ENCODE measurements around the gene NOC2L.
A peak's percentile ranks its signal among the peaks of the same experiment; 100 is the strongest.

NOC2L gene

DNA sequence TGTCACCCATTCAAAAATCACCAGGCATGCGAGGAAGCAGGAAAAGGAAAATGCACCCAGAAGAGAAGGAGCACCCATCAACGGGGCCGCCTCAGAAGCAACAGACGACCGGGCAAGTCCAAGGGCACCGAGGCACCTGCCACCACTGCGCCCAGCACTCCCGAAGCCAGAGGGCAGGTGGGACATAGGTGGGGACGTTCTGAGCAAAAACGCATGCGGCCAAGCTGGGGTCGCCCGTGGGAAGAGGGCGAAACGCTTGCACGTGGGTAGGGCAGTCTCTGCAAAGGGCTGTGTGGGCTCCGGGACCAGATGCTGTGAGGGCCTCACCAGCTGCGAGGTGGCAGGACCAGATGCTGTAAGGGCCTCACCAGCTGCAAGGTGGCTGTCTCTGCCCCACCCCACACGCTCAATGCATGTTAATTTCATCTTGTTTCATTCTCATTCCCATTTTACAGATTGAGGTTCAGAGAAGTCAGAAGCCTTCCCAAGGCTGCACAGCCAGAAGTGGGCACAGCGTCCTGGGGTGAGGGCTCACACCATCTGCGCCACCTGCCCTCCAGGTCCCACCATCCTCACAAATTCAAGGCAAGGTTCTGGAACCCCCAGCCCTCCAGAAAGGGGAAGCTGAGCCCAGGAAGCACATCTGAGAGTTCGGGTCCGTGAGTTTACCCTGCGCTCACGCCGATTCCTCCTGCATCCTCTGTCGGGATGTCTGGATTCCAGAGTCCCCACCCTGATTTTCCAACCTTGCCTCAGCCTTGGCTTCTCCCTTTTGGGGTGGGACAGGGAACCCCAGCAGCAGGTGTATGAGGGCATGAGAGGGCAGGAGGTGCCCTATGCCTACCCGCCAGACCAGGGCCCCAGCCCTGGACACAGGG, 43.5 kb downstream of the NOC2L start:
- DNase-seq (ENCODE audit: low spot score), result no peak

DNA sequence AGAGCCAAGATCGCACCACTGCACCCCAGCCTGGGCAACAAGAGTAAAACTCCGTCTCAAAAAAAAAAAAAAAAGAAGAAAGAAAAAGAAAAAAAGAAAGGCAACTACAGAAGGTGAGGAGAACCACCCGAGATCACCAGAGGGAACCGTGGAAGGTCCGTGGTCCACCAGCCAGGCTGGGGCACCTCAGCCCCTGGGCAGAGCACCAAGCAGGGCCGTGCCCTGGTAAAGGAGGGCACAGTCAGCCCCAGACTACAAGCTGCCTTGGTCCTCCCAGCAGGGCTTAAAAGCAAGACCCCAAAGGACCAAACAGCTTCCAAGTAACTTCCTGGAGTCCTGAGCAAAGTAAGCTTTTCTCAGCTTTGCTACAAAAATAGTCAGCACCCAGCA, 44.2 kb downstream of the NOC2L start:
- DNase-seq (ENCODE audit: low spot score), result no peak

DNA sequence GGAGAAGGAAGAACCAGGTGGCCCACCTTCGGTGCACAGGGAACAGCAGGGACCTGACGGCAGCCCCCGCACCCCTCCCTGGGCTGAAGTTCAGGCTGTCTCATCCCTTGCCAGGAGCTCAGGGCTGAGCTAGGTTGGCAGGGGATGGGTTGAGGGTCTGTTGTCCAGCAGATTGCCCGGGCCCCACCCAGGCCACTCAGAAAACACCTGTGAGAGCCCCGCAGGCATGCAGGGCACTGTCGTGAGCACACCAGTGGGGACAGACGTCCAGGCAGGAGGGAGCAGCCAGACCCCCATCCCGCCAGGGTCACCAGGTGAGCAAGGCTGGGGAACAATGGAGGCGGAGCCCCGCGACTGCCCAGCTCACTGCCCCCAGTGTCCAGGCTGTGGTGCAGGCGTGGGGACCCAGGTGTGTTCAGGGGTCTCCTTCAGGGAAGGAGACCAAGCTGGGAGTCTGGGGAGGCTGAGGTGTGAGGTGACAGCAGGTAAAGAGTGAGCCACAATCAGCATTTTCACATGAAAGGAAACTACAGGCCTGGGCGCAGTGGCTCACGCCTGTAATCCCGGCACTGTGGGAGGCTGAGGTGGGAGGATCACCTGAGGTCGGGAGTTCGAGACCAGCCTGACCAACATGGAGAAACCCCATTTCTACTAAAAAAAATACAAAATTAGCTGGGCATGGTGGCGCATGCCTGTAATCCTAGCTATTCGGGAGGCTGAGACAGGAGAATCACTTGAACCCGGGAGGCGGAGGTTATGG, 44.7 kb downstream of the NOC2L start:
- no peak for DNase-seq (ENCODE audit: low spot score)

DNA sequence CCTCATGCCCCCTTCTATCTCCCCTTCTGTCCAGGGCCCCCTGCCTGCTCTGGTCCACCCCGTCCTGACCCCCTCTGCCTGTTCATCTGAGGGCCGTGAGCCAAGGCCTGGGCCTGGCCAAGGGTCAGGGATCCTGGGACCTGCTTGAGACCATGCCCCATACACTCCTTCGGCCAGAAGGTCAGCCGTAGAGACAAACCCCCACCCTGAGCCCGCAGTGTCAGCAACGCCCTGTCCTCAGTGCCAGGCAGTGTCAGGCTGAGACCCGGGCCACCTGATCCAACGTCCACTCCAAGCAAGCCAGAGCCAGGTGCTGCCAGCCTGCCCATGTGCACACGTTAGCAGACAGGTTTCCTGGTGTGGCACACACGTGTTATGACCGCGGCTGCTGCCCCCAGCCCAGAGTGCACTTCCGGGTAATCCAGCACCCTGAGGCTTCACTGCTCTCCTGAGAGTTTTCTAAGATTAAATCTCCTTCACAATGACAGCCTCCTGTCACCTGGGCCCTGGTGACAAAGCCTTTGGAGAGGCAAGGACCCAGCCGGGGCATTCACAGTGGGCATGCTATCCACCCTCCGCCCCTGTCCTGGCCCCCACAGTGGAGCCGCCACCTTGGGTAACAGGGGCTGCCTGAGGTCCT, 45.4 kb downstream of the NOC2L start:
- DNase-seq (ENCODE audit: low spot score), result no peak

DNA sequence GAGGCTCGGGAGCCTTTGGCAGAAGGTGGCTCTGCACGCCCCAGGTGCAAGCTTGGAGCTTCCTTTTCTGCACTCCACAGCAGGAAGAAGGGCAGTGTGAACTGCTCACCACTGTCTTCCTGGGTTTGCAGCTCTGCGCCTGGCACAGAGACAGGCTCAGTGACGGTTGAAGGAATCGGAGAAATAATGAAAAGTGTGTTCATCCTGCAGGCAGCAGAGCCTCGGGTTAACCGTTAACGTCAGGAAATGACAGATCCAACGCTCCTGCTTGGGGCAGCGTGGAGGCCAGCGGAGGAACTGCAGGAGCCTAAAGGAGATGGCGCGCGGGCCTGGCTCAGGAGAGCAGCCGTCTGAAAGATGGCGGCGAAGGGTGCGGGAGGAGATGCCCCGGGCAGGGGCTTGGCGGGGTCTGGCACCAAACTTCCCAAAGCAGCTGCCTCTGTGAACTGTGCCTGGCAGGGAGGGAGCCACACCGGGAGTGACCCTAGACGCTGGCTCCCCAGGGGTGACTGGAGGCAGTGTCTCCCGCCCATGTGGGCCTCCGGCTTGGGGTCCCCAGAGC, 46.2 kb downstream of the NOC2L start:
- peak; percentile 76 for DNase-seq (ENCODE audit: low spot score)

DNA sequence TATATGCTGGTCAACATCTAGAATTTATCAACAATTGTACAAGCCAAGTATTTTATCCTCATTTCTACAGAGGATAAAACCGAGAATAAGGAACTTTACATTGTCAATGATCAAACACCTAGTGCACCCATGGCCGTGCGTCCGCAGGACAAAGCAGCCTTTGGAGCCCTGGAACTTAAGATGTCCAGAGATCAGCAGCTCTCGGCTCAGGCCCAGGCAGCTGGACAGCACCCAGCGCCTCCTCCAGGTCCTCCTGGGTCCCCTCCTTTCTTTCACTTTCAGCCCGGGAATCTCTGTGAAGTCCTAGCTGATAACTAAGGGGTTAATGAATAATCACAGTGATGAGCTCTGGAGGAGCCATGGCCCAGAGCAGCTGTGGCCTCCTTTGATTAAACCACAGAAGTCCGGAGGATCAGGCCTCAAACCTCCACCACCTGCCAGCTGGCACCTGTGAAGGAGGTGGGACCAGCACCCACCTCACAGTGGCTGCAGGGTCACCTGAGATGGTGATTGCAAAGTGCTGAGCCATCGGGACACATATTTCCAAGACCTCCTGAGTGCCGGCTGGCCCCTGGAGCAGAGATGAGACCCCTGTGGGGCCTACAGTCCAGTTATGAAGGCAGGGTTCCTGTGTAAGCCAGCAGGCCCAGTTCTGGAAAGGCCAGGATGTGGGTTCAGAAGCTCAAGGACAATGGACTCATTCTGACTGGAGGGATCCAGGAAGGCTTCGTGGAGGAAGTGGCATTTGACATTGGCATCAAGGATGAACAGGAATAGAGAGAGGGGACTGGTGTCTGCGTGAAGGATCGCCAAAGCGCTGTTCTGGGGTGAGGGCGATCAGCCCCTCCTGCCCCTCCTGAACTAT, 46.9 kb downstream of the NOC2L start:
- no peak for DNase-seq (ENCODE audit: low spot score)

DNA sequence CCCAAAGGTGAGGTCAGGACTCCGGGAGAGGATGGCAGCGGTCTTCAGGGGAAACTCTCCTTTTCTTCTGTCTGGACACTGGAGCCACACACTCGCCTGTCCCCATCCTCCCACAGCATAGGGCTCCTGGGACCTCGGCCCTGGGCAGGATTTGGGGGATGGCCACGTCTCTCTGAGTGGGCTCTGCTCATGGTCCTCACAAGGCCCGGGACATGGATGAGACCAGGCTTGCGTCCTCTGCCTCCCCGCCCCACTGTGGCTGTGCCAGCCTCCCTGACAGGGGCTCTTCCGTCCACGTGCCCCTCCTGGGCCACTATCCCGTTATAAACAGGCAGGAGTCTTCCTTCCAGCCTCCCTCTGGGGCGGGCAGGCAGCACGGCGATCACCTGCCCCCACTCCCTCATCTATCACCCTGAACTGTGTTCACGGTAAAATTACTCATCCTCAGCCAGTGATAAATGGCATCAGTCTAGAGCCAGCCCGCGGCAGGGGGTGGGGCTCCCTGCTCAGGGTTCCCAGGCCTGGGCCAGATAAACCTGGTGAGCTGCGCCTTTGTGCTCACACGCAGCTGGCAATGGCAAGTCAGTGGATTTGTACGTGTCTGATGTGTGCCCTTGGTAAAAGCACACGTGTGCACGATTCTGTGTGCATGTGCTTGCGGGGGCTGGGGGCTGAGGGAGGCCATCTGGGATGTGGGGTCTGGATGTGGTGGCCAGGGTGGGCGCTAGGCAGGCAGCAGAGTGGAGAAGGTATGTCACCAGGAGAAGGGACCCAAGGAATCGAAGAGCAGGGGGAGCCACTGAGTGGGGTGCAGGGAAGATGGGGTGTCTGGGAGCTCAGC, 48.0 kb downstream of the NOC2L start:
- no peak for DNase-seq (ENCODE audit: low spot score)

DNA sequence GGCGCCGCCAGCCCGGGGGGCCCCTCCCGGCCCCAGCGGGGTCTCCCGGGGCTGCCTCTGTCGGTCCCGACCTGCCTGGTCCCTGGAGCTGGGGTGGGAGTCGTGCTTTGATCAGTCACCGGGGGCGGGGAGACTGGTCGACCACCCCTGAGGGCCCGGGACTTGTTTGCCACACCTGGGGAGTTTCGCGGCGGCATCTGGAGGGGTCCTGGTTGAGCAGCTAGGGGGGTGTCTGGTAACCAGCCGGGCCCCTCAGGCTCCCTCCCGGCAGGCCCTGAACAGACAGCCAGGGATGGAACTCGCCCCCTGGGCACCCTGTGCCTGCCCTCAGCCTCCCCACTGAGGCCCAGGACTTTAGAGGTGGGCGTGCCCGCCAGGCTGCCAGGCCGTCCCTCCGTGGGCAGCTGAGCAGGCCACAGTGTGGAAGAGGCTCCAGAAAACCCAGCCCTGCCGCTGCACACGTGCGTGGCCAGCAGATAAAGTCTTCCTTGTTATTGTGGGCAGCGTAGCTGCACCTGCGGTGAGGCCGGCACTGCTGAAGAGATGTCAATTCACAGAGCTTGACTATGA, 48.7 kb downstream of the NOC2L start:
- DNase-seq (ENCODE audit: low spot score), result no peak

DNA sequence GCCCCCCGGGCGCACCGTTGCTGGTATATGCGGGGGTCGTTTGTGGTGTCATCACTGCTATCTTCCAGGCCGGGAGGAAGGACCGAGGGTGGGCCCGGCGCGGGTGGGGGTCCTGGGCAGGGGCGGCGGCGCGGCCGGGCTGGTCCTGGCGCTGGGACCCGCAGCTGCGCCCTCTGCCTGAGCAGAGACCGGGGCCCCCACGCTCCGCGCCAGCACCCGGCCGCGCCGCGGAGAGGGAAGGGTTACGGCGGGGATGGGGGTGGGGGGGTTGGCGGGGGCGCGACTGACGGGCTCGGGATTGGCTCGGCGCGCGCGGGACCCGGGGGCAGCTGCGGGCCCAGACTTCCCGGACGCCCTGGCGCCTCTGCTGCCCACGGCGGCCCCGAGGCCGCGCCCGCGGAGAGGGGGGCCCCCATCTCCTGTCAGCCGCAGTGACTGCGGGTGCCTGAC, 49.2 kb downstream of the NOC2L start:
- peak; percentile 22 for DNase-seq (ENCODE audit: low spot score)

DNA sequence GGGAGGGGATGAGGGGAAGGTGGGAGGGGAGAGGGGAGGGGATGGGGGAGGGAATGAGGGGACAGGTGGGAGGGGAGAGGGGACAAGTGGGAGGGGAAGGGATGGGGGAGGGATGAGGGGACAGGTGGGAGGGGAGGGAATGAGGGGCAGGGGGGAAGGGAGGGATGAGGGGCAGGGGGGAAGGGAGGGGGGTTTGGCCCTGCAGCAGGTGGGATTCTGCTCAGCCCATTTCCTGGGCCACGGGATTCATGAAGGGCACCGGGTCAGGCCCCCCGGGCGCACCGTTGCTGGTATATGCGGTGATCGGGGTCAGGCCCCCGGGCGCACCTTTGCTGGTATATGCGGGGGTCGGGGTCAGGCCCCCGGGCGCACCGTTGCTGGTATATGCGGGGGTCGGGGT, 50.4 kb downstream of the NOC2L start:
- DNase-seq (ENCODE audit: low spot score), result no peak

DNA sequence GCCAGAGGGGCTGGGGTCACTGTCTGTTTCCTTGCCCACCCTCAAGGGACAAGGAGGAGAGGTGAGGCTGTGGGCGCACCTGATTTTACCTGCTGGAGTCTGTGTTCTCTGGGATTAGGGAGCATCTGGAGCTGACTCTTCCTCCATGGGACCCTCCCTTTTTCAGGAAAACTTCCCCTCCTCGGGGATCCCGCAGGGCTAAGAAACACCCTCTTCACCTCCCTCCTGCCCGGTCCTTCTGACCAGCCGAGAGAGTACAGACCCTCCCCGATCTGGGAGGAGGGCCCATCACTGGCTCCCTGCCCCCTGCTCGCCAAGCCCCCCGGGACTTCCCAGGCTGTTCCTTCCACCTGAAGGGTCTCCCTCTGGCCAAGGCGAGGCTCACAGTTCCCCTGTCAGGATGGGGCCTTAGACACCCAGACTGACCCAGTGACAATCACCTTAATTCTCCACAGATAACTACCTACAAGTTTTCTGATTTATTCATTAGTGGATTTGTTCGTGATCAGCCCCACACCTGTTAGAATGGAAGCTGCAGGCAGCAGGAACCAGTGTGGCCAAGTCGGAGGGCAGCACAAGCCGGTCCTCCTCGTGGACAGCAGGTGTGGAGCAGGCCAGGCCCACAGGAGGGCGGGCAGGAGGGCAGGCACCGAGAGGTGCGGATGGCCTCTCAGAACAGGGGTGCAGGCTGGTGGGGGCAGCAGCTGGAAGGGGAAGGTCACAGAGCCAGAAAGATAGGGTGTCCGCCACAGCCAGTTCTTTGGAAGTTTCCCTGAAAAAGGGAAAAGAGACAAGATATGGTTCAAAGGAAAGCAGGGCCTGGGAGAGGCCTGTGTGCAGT, 51.2 kb downstream of the NOC2L start:
- DNase-seq (ENCODE audit: low spot score), result peak; percentile 5

DNA sequence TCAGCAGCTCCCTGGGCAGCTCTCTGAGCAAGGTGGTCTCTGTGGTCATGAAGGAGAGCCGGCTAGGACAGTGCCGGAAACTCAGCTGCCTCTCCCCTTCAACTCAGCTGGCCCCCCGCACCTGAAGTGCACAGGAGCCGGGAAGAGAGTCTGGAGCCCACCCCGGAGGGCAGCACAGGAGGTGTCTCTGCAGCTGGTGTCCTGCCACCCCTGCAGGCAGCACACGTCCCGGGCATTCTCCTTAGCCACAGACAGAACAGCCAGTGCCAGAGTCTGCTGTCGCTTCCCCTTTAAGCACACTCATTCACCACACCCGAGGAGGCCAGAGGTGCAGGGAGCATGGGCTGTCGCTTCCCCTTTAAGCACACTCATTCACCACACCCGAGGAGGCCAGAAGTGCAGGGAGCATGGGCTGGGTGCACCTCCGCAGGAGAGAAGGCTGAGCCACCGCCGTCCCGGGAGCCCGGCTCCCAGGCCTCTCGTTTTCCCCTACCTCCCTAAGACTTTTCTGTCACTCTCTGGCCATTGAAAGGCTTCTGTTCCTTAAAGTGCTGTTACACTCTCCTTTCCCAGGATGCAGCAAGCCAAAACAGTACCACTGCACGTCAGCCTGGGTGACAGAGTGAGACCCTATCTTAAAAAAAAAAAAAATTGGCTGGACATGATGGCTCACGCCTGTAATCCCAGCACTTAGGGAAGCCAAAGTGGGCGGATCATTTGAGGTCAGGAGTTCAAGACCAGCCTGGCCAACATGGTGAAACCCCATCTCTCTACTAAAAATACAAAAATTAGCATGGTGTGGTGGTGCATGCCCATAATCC, 52.2 kb downstream of the NOC2L start:
- DNase-seq (ENCODE audit: low spot score), result peak; percentile 43

DNA sequence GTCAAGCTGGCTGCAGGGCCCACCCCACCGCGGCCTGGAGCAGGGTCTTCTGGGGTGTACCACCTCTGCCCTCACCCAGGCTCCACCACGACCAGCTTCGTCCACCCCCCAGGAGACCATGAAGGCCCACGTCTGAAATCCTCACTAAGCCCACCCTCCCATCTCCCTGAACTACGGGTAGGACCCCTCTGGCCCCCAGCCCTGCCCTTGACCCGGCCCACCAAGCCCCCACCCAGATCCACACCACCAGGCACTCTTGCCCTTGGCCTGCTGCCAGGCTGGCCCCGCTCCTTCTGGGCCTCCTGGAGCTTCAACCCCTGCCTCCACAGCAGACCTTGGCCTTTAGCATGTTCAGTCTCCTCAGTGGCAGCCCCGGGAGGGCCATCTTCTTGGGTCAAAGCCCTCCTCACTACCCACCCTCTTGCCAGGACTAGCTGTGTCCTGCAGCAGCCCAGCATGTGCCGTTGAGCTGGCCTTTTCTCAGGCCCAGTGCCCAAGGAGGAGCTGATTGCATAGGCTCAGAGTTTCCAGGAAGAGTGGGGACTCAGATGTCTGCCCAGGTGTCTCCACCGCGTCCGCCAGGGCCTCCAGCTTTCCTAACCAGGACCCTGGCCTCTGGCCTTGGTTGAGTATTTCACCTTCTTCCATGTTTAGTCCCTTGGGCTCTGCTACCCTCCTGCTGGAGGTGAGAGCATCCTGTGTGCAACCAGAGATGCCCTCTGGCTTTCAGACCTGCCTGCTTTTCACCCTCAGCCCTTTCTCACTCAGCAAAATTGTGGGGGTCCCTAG, 53.1 kb downstream of the NOC2L start:
- DNase-seq (ENCODE audit: low spot score), result peak; percentile 7

DNA sequence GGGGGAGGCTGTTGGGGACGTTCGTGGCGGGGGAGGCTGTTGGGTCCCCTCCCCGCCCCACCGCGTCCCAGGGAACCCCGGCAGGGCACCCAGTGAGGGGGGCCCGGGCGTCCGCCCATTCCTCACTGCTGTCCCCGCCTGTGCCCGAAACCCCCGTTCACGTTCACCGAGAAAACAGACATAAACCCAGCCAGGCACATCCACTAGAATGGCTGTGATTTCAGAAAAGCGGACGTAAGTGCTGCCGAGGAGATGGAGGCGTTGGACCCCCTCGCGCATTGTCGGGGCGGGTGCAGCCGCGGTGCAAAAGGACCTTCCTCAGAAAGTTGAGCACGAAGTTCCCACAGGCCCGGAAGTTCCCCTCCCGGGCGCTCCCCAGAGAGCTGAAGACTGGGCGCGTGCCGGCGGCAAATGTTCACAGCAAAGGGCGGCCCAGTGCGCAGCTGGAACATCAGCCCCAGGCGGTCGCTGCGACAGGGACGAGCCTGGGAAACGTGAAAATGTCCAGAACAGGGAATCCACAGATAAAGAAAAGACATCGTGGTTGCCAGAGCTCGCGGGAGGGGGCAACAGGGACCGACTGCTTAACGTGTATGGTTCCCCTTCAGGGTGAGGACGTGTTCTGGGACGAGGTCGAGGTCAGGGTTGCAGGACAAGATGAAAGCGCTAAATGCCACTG, 53.8 kb downstream of the NOC2L start:
- DNase-seq (ENCODE audit: low spot score), result peak; percentile 53

DNA sequence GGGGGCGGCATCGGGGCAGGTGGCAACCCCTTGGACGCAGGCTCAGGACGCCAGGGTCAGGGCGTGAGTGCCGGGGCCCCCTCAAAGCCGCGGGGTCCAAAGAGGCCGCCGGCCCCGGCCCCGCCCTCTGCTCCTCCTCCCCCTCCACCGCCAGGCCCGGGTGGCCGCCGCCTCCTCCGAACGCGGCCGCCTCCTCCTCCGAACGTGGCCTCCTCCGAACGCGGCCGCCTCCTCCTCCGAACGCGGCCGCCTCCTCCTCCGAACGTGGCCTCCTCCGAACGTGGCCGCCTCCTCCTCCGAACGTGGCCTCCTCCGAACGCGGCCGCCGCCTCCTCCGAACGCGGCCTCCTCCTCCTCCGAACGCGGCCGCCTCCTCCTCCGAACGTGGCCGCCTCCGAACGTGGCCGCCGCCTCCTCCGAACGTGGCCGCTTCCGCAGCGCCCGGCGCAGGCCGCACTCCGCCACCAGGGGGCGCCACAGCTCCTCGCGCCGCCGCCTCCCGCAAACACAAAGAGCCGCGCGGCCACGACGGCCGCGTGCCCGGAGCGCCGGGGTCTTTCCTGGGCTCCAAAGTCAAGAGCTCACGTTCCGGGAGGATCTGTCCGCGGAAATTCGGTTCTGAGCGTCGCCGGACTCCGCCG, 54.6 kb downstream of the NOC2L start:
- DNase-seq (ENCODE audit: low spot score), result peak; percentile 96

DNA sequence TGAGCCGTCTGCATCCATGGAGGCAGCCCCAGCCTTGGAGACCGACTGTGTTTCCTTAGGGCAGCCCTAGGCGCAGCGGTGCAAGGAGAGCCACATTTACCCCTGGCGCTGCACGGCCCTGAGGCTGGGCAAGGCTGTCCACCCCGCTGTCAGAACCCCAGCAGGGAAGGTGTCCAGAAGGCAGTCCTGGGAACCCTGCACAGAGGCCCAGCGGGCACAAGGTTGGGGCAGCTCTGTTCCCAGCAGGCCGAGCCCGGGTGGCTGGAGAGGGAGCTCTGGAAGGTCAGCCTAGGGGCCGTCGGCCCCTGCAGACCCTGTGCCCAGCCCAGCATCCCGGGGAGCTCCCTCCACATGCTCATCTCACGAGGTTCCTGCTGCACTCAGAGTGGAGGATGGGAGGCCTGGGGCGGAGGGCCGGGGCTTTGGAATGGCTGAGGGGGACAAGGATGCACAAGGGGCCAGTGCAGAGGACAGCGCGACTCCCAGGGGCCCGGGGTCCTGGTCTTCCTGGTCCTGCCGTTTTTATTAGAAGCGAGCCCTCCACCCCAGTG, 55.3 kb downstream of the NOC2L start:
- DNase-seq (ENCODE audit: low spot score), result no peak

Data from iPS-NIHi11 (cell line).